Measurements from ENCODE around the gene CD1D. TPM values are rescaled to one million over a fixed set of nuclear protein-coding genes. Genes with fewer than 3 reads are reported as not detected.
A peak's percentile ranks its signal among the peaks of the same experiment; 100 is the strongest.
"Not testable (repeated sequence)": the region's sequence is repeated elsewhere in the genome, so short reads cannot be mapped to it uniquely, and the experiment has no call there.

The CD1D gene
- total RNA-seq, 2 donors from 2014 or later = not detected

DNA sequence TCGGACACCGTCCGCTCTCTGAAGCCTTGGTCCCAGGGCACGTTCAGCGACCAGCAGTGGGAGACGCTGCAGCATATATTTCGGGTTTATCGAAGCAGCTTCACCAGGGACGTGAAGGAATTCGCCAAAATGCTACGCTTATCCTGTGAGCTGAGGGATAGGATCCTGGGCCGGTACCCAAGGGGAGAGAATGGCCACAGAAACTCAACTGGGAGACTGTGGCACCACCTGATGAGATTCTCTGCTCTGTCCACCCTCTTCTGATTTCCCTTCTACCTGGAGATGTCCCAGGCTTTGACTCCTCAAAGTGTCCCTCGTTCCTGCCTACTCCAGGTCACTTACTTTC, 855 bp downstream of the CD1D start:
- ATAC-seq (replicated peaks in 1 of 2) = no peak
- DNase-seq = no peak
- no peaks in the 10 kb centered on the region for H3K9me3 Mint-ChIP-seq
- peaks cover 8% of the 10 kb centered on the region for H3K4me1 Mint-ChIP-seq (ENCODE audit: low read depth)
- H3K4me3 Mint-ChIP-seq = peak overlapping the region; percentile 92 to 96
- peaks cover 0 to 3% of the 10 kb centered on the region in 2 donors for H3K36me3 Mint-ChIP-seq (ENCODE audit: insufficient read depth in 2 of 2)
- peaks cover 70% of the 10 kb centered on the region for H3K27me3 Mint-ChIP-seq (ENCODE audit: low read depth)
- H3K27ac Mint-ChIP-seq = no peak overlapping the region

- ATAC-seq (replicated peaks in 1 of 2) (no peak), DNase-seq (no peak)
- H3K36me3 Mint-ChIP-seq (ENCODE audit: insufficient read depth in 2 of 2) = no peaks in the 10 kb centered on the region
- no peak overlapping the region for H3K4me3 Mint-ChIP-seq
- peaks cover 62% of the 10 kb centered on the region for H3K27me3 Mint-ChIP-seq (ENCODE audit: low read depth)
- H3K9me3 Mint-ChIP-seq = no peaks in the 10 kb centered on the region
- no peak overlapping the region for H3K27ac Mint-ChIP-seq
- peaks cover 8% of the 10 kb centered on the region for H3K4me1 Mint-ChIP-seq (ENCODE audit: low read depth)
Observed at GRCh38 chr1:158185770-158186169, 5.1 kb downstream of the CD1D start.

- no peak for ATAC-seq (replicated peaks in 1 of 2)
- Mint-ChIP-seq H3K27me3 (ENCODE audit: low read depth) (peaks cover 58% of the 10 kb centered on the region), H3K27ac (no peak overlapping the region)
Observed at GRCh38 chr1:158186180-158186579, 5.5 kb downstream of the CD1D start.

DNA sequence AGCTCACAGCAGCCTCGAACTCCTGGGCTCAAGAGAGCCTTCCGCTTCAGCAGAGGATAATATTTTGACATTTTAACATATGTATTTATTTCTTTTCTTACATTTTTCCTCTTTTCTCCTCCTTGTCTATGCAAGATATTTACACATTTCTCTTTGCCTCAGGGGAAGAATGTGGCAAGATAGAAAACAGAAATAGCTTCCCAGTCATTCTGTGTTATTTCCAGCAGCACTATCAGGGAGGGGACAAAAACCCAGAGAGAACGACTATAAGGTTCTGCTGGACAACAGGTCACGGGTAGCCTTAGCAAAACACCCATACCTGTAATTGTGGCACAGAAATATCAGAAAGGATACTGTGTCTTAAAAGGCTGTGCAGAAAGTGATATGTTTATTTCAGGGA, 7.9 kb downstream of the CD1D start:
- DNase-seq (no peak), ATAC-seq (replicated peaks in 1 of 2) (no peak)
- Mint-ChIP-seq H3K4me3 (no peak overlapping the region), H3K36me3 (ENCODE audit: insufficient read depth in 2 of 2) (no peaks in the 10 kb centered on the region), H3K4me1 (ENCODE audit: low read depth) (no peaks in the 10 kb centered on the region), H3K27me3 (ENCODE audit: low read depth) (peaks cover 33% of the 10 kb centered on the region), H3K9me3 (peaks cover 0 to 2% of the 10 kb centered on the region in 2 donors), H3K27ac (no peak overlapping the region)

More at GRCh38 chr1:158186180-158186579, 5.5 kb downstream of the CD1D start:
- H3K9me3 Mint-ChIP-seq = no peaks in the 10 kb centered on the region
- H3K36me3 Mint-ChIP-seq (ENCODE audit: insufficient read depth in 2 of 2) = no peaks in the 10 kb centered on the region
- H3K4me3 Mint-ChIP-seq = no peak overlapping the region
- no peak for DNase-seq
- peaks cover 8% of the 10 kb centered on the region for H3K4me1 Mint-ChIP-seq (ENCODE audit: low read depth)

GRCh38 chr1:158189624-158190023, 8.9 kb downstream of the CD1D start:
- Mint-ChIP-seq H3K27ac (no peak overlapping the region), H3K27me3 (ENCODE audit: low read depth) (peaks cover 29% of the 10 kb centered on the region), H3K4me1 (ENCODE audit: low read depth) (no peaks in the 10 kb centered on the region), H3K4me3 (no peak overlapping the region), H3K36me3 (ENCODE audit: insufficient read depth in 2 of 2) (no peaks in the 10 kb centered on the region), H3K9me3 (peaks cover 0 to 2% of the 10 kb centered on the region in 2 donors)
- DNase-seq = no peak
- ATAC-seq (replicated peaks in 1 of 2) = no peak

GRCh38 chr1:158191299-158191698, 10.6 kb downstream of the CD1D start:
- ATAC-seq (replicated peaks in 1 of 2) (no peak), DNase-seq (no peak)
- Mint-ChIP-seq H3K27me3 (ENCODE audit: low read depth) (peaks cover 23% of the 10 kb centered on the region), H3K4me3 (no peak overlapping the region), H3K9me3 (peaks cover 0 to 2% of the 10 kb centered on the region in 2 donors), H3K27ac (no peak overlapping the region), H3K36me3 (ENCODE audit: insufficient read depth in 2 of 2) (no peaks in the 10 kb centered on the region), H3K4me1 (ENCODE audit: low read depth) (no peaks in the 10 kb centered on the region)

GRCh38 chr1:158196461-158196860, 15.8 kb downstream of the CD1D start:
- Mint-ChIP-seq H3K27ac (no peak overlapping the region), H3K9me3 (peaks cover 0 to 2% of the 10 kb centered on the region in 2 donors), H3K4me3 (no peak overlapping the region), H3K36me3 (ENCODE audit: insufficient read depth in 2 of 2) (no peaks in the 10 kb centered on the region), H3K27me3 (ENCODE audit: low read depth) (no peaks in the 10 kb centered on the region), H3K4me1 (ENCODE audit: low read depth) (no peaks in the 10 kb centered on the region)
- no peak for ATAC-seq (replicated peaks in 1 of 2)
- no peak for DNase-seq

- Mint-ChIP-seq H3K4me3 (no peak overlapping the region), H3K9me3 (no peaks in the 10 kb centered on the region), H3K4me1 (ENCODE audit: low read depth) (peaks cover 13% of the 10 kb centered on the region), H3K36me3 (ENCODE audit: insufficient read depth in 2 of 2) (no peaks in the 10 kb centered on the region), H3K27me3 (ENCODE audit: low read depth) (peaks cover 7% of the 10 kb centered on the region), H3K27ac (no peak overlapping the region)
- DNase-seq (no peak), ATAC-seq (replicated peaks in 1 of 2) (peak in 1 of 2 donors; percentile 49)
Observed at GRCh38 chr1:158199849-158200248, 19.2 kb downstream of the CD1D start.

- Mint-ChIP-seq H3K9me3 (no peaks in the 10 kb centered on the region), H3K27ac (no peak overlapping the region), H3K36me3 (ENCODE audit: insufficient read depth in 2 of 2) (no peaks in the 10 kb centered on the region), H3K4me1 (ENCODE audit: low read depth) (peaks cover 13% of the 10 kb centered on the region), H3K4me3 (no peak overlapping the region), H3K27me3 (ENCODE audit: low read depth) (peaks cover 13% of the 10 kb centered on the region)
- DNase-seq = no peak
- no peak for ATAC-seq (replicated peaks in 1 of 2)
Observed at GRCh38 chr1:158200527-158200926, 19.8 kb downstream of the CD1D start.

DNA sequence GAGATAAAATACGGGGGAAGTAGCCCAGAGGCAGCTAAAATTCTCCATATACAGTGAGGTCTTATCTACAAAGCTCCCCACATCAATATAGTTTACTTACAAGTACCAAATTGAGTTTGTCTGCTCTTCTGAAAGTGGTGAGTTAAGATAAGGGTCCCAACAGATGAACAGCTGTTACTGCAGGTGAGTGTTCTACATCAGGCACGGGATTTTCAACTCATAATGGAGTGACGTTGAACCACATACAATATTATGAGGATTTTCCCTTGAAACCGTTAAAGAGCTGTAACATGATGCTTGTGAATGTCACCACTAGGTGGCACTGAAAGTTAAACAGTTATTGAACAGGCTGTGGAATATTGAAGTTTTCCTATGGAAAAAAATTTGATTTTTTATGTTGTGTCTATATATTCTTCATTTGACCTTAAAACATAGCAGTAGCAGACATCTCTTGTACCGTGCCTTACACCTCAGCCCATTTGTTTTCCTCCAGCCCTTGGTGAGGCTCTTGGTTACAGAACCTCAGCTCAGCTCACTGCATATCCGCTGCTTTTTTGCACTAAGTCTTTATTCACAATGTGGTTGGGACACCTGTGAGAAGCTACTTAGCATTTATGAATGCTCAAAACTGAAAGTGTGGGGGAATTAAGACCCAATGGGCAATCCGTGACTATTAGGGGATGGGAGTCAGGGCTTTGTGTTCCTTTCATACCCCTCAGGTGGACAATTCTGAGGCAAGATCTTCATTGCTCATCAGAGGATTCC, 23.2 kb downstream of the CD1D start:
- Mint-ChIP-seq H3K4me3 (peak overlapping the region; percentile 4 to 25), H3K27me3 (ENCODE audit: low read depth) (peaks cover 14% of the 10 kb centered on the region), H3K27ac (no peak overlapping the region), H3K9me3 (no peaks in the 10 kb centered on the region), H3K36me3 (ENCODE audit: insufficient read depth in 2 of 2) (no peaks in the 10 kb centered on the region), H3K4me1 (ENCODE audit: low read depth) (peaks cover 13% of the 10 kb centered on the region)
- DNase-seq = peak in 1 of 2 donors; percentile 16
- ATAC-seq (replicated peaks in 1 of 2) = peak; percentile 83 to 85

GRCh38 chr1:158204458-158204827, 23.7 kb downstream of the CD1D start:
- Mint-ChIP-seq H3K27ac (no peak overlapping the region), H3K4me3 (no peak overlapping the region), H3K9me3 (no peaks in the 10 kb centered on the region), H3K36me3 (ENCODE audit: insufficient read depth in 2 of 2) (no peaks in the 10 kb centered on the region), H3K27me3 (ENCODE audit: low read depth) (peaks cover 19% of the 10 kb centered on the region), H3K4me1 (ENCODE audit: low read depth) (peaks cover 13% of the 10 kb centered on the region)
- DNase-seq (no peak), ATAC-seq (replicated peaks in 1 of 2) (no peak)

DNA sequence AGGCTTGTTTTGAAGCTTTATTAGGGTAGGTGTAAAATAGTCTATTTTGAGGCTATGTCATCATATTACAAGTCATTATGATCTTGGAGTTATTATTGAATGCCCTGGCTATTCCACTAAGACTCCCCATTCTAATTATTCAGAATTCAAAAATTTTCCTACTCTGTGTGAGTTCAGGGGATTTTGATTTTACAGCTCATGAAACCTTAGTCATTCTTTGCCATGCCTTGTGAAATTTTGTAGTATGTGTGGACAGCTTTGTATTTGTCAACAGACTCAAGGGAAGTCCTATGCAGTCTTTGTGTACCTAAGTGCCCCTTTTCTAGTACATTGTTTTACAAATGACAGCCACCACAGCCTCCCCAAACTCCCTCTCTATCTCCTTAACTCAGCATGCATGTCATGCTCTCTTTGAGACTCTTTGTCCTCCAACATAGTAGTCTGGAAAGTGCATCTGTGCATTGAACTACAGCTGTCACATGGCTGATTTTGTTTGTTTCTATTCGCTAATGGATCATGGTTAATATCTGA, 28.0 kb downstream of the CD1D start:
- peaks cover 38% of the 10 kb centered on the region for H3K27me3 Mint-ChIP-seq (ENCODE audit: low read depth)

GRCh38 chr1:158212320-158212719, 31.6 kb downstream of the CD1D start:
- Mint-ChIP-seq H3K36me3 (ENCODE audit: insufficient read depth in 2 of 2) (no peaks in the 10 kb centered on the region), H3K4me3 (no peak overlapping the region), H3K9me3 (no peaks in the 10 kb centered on the region), H3K27me3 (ENCODE audit: low read depth) (peaks cover 25% of the 10 kb centered on the region), H3K27ac (no peak overlapping the region), H3K4me1 (ENCODE audit: low read depth) (no peaks in the 10 kb centered on the region)
- DNase-seq (no peak), ATAC-seq (replicated peaks in 1 of 2) (no peak)

More for the DNA sequence above, 28.0 kb downstream of the CD1D start:
- ATAC-seq (replicated peaks in 1 of 2) = no peak
- Mint-ChIP-seq H3K4me3 (no peak overlapping the region), H3K36me3 (ENCODE audit: insufficient read depth in 2 of 2) (no peaks in the 10 kb centered on the region), H3K27ac (no peak overlapping the region), H3K9me3 (no peaks in the 10 kb centered on the region), H3K4me1 (ENCODE audit: low read depth) (peaks cover 8% of the 10 kb centered on the region)
- no peak for DNase-seq

DNA sequence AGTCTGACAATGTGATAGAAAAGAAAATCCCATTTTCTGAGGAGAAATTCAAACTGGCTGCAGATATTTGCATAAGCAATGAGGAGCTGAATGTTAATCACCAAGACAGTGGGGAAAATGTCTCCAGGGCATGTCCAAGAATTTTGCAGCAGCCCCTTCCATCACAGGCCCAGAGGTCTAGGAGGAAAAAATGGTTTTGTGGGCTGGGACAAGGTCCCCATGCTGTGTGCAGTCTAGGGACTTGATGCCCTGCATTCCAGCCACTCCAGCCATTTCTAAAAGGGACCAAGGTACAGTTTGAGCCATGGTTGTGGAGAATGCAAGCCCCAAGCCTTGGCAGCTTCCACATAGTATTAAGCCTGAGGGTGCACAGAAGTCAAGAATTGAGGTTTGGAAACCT, 42.8 kb downstream of the CD1D start:
- not testable (repeated sequence) for H3K4me3 Mint-ChIP-seq; H3K27ac Mint-ChIP-seq; H3K4me1 Mint-ChIP-seq (ENCODE audit: low read depth); ATAC-seq (replicated peaks in 1 of 2); DNase-seq; H3K27me3 Mint-ChIP-seq (ENCODE audit: low read depth)
- Mint-ChIP-seq H3K9me3 (peaks cover 9 to 16% of the 10 kb centered on the region in 2 donors), H3K36me3 (ENCODE audit: insufficient read depth in 2 of 2) (peaks cover 11 to 21% of the 10 kb centered on the region in 2 donors)

Measured in activated T-cell treated with anti-CD3 and anti-CD28 coated beads, Interleukin-2, amount 50 U/mL, for 72 hours (primary cell).